Gastroesophageal sphincter (tissue), 3 donors: ENCODE results near the gene KPNA1.

ENCODE experiments used
- EP300 ChIP-seq: sonication (generic); formaldehyde crosslinking; IDR thresholded peaks from one replicate; pipeline ENCODE4 v1.6.1; 2017; ENCODE audit warnings: antibody characterized with exemption, mild to moderate bottlenecking
- POLR2AphosphoS5 ChIP-seq: sonication (generic); formaldehyde crosslinking; IDR thresholded peaks from one replicate; pipeline ENCODE4 v1.6.1; 2017; ENCODE audit warnings: antibody characterized with exemption
- TF ChIP-seq, protein P1 (sequence below), 4 experiments: fragments of 200-600 bp in 2 of 4; fragments of 450-650 bp in 2 of 4; sonication (generic) in 1 of 4; IDR thresholded peaks; one replicate each; pipeline ENCODE4 v1.5.1; 2017 to 2019; ENCODE audit warnings: antibody characterized with exemption in 4 of 4, mild to moderate bottlenecking in 2 of 4, moderate library complexity in 2 of 4

DNA sequence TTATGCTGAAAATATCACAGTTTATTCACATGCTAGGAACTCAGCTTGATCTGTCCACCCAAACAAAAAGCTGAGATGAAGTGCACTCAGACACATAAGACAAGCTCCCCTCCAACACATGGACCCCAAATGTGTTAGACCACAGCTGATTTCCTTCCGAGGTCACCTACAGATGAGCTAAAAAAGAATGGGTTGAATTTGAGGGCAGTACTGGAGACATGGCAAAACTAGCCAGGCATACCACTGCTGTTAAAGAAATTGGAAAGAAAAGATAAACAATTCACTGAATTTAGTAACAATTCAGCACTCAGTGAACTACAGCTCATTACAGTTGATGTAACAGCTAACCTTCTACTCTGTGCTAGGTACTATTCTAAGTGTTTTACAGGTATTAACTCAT lies 33.9 kb upstream of the KPNA1 start:
- TF ChIP-seq POLR2AphosphoS5 (no peak), EP300 (no peak)
- TF ChIP-seq, protein P1, sequence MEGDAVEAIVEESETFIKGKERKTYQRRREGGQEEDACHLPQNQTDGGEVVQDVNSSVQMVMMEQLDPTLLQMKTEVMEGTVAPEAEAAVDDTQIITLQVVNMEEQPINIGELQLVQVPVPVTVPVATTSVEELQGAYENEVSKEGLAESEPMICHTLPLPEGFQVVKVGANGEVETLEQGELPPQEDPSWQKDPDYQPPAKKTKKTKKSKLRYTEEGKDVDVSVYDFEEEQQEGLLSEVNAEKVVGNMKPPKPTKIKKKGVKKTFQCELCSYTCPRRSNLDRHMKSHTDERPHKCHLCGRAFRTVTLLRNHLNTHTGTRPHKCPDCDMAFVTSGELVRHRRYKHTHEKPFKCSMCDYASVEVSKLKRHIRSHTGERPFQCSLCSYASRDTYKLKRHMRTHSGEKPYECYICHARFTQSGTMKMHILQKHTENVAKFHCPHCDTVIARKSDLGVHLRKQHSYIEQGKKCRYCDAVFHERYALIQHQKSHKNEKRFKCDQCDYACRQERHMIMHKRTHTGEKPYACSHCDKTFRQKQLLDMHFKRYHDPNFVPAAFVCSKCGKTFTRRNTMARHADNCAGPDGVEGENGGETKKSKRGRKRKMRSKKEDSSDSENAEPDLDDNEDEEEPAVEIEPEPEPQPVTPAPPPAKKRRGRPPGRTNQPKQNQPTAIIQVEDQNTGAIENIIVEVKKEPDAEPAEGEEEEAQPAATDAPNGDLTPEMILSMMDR (IDR thresholded peaks at IDR 0.05), result no peak
